Adrenal gland (tissue), 5 donors: ENCODE measurements around the gene STK17B.

Source experiments
- POLR2A ChIP-seq, 2 donors: fragments of 450-650 bp; IDR thresholded peaks; one replicate each; pipeline ENCODE4 v1.6.1; 2017; ENCODE audit warnings: antibody characterized with exemption in 2 of 2, mild to moderate bottlenecking in 2 of 2, moderate library complexity in 1 of 2
- TF ChIP-seq, protein P1 (sequence below), 6 experiments: fragments of 450-650 bp in 4 of 6; fragments of 200-600 bp in 2 of 6; sonication (generic) in 1 of 6; IDR thresholded peaks; 1 replicate in 5 of 6; 2 replicates in 1 of 6; pipeline versions ENCODE4 v1.5.1 to v1.8.0; 2016 to 2021; ENCODE audit warnings: antibody characterized with exemption in 6 of 6, mild to moderate bottlenecking in 2 of 6, moderate library complexity in 1 of 6
- donor health status: DM: no; HTN: no; CAD: no.

DNA sequence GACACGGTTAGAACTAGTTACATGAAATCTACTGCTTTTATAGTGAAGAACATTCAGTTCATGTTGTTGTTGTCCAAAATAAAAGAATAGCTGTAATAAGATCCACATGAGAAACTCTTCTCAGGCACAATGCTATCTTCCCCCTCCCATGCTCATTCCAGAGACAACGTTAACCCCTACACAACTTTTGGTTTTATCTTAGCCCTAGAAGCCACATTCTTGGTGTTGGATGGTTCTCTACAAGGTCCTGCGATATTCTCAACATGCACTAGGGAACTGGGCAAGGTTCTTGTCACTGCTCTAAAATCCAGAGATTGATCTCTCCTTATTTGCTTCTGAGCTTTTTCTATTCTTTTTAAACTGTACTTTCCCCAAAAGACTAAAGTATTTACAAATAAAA is 51.5 kb downstream of the STK17B start:
- TF ChIP-seq, protein P1, sequence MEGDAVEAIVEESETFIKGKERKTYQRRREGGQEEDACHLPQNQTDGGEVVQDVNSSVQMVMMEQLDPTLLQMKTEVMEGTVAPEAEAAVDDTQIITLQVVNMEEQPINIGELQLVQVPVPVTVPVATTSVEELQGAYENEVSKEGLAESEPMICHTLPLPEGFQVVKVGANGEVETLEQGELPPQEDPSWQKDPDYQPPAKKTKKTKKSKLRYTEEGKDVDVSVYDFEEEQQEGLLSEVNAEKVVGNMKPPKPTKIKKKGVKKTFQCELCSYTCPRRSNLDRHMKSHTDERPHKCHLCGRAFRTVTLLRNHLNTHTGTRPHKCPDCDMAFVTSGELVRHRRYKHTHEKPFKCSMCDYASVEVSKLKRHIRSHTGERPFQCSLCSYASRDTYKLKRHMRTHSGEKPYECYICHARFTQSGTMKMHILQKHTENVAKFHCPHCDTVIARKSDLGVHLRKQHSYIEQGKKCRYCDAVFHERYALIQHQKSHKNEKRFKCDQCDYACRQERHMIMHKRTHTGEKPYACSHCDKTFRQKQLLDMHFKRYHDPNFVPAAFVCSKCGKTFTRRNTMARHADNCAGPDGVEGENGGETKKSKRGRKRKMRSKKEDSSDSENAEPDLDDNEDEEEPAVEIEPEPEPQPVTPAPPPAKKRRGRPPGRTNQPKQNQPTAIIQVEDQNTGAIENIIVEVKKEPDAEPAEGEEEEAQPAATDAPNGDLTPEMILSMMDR (IDR thresholded peaks at IDR 0.05): no peak
- TF ChIP-seq POLR2A (IDR thresholded peaks at IDR 0.05): no peak
